ENCODE data around the gene THOC1.

GRCh38 chr18:213505-213904 is 54.3 kb downstream of the THOC1 start:
- TF ChIP-seq CTCF (IDR thresholded peaks at IDR 0.05; ENCODE audit: extremely low read depth in 1 of 2, insufficient read depth in 1 of 2, low read depth in 1 of 2, low read length in 2 of 2) (no peak), POLR2A (IDR thresholded peaks at IDR 0.05; ENCODE audit: low read depth, low read length) (no peak), MYC (IDR thresholded peaks at IDR 0.05; ENCODE audit: low read depth, low read length) (no peak), EZH2 (IDR thresholded peaks at IDR 0.05; ENCODE audit: borderline replicate concordance, low read depth, low read length, severe bottlenecking) (no peak), MAX (IDR thresholded peaks at IDR 0.05; ENCODE audit: insufficient read depth, insufficient read length) (no peak), POLR2AphosphoS5 (IDR thresholded peaks at IDR 0.05; ENCODE audit: insufficient read depth, low read depth, low read length) (no peak)
